GM21737 (cell line): ENCODE measurements around the gene PEPD.

Experiments used
- ATAC-seq: cut with Tn5 transposase; IDR thresholded peaks from one replicate; pipeline ENCODE4 v1.9.1; 2021; ENCODE audit warnings: mild to moderate bottlenecking, moderate library complexity; ENCODE audit not compliant: unreplicated experiment

Gene PEPD

GRCh38 chr19:33399081-33399744 is 122.4 kb downstream of the PEPD start:
- no peak for ATAC-seq

- no peak for ATAC-seq
Measured at GRCh38 chr19:33398361-33399060, 123.1 kb downstream of the PEPD start.

GRCh38 chr19:33397536-33398360 is 123.8 kb downstream of the PEPD start:
- no peak for ATAC-seq

GRCh38 chr19:33396701-33397535 is 124.7 kb downstream of the PEPD start:
- no peak for ATAC-seq

- ATAC-seq, result no peak
Measured at GRCh38 chr19:33395561-33396550, 125.7 kb downstream of the PEPD start.

GRCh38 chr19:33394723-33395560 is 126.6 kb downstream of the PEPD start:
- ATAC-seq, result no peak

GRCh38 chr19:33394006-33394722 is 127.4 kb downstream of the PEPD start:
- no peak for ATAC-seq

GRCh38 chr19:33393286-33394005 is 128.1 kb downstream of the PEPD start:
- ATAC-seq, result no peak

GRCh38 chr19:33392341-33393285 is 129.0 kb downstream of the PEPD start:
- ATAC-seq, result no peak

- no peak for ATAC-seq
Measured at GRCh38 chr19:33391631-33392249, 129.9 kb downstream of the PEPD start.

- ATAC-seq, result no peak
Measured at GRCh38 chr19:33390908-33391630, 130.5 kb downstream of the PEPD start.

GRCh38 chr19:33390101-33390907 is 131.3 kb downstream of the PEPD start:
- no peak for ATAC-seq

GRCh38 chr19:33389421-33390100 is 132.0 kb downstream of the PEPD start:
- ATAC-seq, result no peak
